GM12878 (cell line): ENCODE measurements around the gene BTG2. TPM values are rescaled to one million over a fixed set of nuclear protein-coding genes. Genes with fewer than 3 reads are reported as not detected.

Experiments
- ATAC-seq: fragments of 200-7000 bp; cut with Tn5 transposase; 3 replicates; pipeline ENCODE4 v1.9.1; 2020; ENCODE audit warnings: mild to moderate bottlenecking, moderate library complexity
- BruUV-seq: library from RNA; stranded (reverse); fragments of 400-500 nt; replicated peaks from 2 replicates; lab custom pipeline; 2021; lab: Mats Ljungman, UMichigan
- CTCF ChIA-PET: fragments of 300-600 bp; sonication (Branson Sonifier 250); formaldehyde crosslinking; extraction: SDS; loops from one replicate; lab custom pipeline; 2021; ENCODE audit warnings: inconsistent platforms; lab: Yijun Ruan, JAX
- POLR2A ChIA-PET: fragments of 350-600 bp; formaldehyde crosslinking; extraction: SDS; loops from one replicate; lab custom pipeline; 2021; ENCODE audit warnings: inconsistent platforms; lab: Charles Lee
- RAD21 ChIA-PET: fragments of 300-600 bp; sonication (Branson Sonifier 250); formaldehyde crosslinking; loops from one replicate; lab custom pipeline; 2023; ENCODE audit warnings: antibody characterized with exemption; ENCODE audit not compliant: unreplicated experiment; lab: Charles Lee
- SMC1A ChIA-PET: fragments of 300-600 bp; sonication (Branson Sonifier 250); formaldehyde crosslinking; loops from one replicate; lab custom pipeline; 2023; ENCODE audit not compliant: unreplicated experiment, uncharacterized antibody; lab: Charles Lee
- DNase-seq: peaks from one replicate; pipeline ENCODE4 v3.0.0-alpha.2; 2011; ENCODE audit warnings: low read depth, low spot score
- FAIRE-seq: peaks from 3 replicates; lab custom pipeline; 2011; peaks lifted over from hg19 to GRCh38; lab: Jason Lieb, UNC
- H2AFZ ChIP-seq: 2 replicates; pipeline ENCODE4 v1.6.0; 2011; ENCODE audit warnings: low read depth, low read length, control low read depth; ENCODE audit not compliant: control insufficient read depth
- H3K27ac ChIP-seq: 2 replicates; pipeline ENCODE4 v1.5.1; 2011; ENCODE audit warnings: control low read depth; ENCODE audit not compliant: control insufficient read depth, insufficient read depth
- H3K27me3 ChIP-seq, 2 experiments: replicated peaks in 1 of 2; 2 replicates each; pipeline versions ENCODE4 v1.6.0 to v1.6.1; 2011; ENCODE audit warnings: low read length in 1 of 2; ENCODE audit not compliant: control insufficient read depth in 2 of 2, insufficient read depth in 2 of 2
- H3K36me3 ChIP-seq, 2 experiments: 2 replicates each; pipeline ENCODE4 v1.5.1; 2011; ENCODE audit warnings: low read length in 1 of 2; ENCODE audit not compliant: control insufficient read depth in 2 of 2, insufficient read depth in 2 of 2
- H3K4me1 ChIP-seq: 2 replicates; pipeline ENCODE4 v1.6.1; 2011; ENCODE audit warnings: mild to moderate bottlenecking, low read length, moderate library complexity, mixed read lengths; ENCODE audit not compliant: control insufficient read depth, insufficient read depth
- H3K4me2 ChIP-seq: 2 replicates; pipeline ENCODE4 v1.6.0; 2011; ENCODE audit warnings: control low read depth; ENCODE audit not compliant: control insufficient read depth, insufficient read depth
- H3K4me3 ChIP-seq: fragments of 200-600 bp; sonication (generic); 2 replicates; pipeline ENCODE4 v1.5.1; 2016
- H3K79me2 ChIP-seq: 2 replicates; pipeline ENCODE4 v1.6.0; 2011; ENCODE audit warnings: low read length; ENCODE audit not compliant: control insufficient read depth, insufficient read depth
- H3K9ac ChIP-seq: 2 replicates; pipeline ENCODE4 v1.8.0; 2011; ENCODE audit warnings: low read length, control low read depth, mixed read lengths; ENCODE audit not compliant: control insufficient read depth, insufficient read depth
- H3K9me3 ChIP-seq: replicated peaks from 3 replicates; pipeline ENCODE4 v1.5.1; 2011; ENCODE audit warnings: mild to moderate bottlenecking, low read length; ENCODE audit not compliant: control insufficient read depth, insufficient read depth
- H4K20me1 ChIP-seq: 2 replicates; pipeline ENCODE4 v1.6.0; 2011; ENCODE audit not compliant: control insufficient read depth, insufficient read depth
- BCL11A ChIP-seq: IDR thresholded peaks from 2 replicates; pipeline ENCODE4 v1.6.1; 2011; ENCODE audit warnings: low read depth, low read length
- CBX5 ChIP-seq: sonication (generic); IDR thresholded peaks from 2 replicates; pipeline ENCODE4 v1.6.1; 2016; ENCODE audit warnings: low read depth, moderate library complexity, mild to moderate bottlenecking, inconsistent platforms
- CREM ChIP-seq: IDR thresholded peaks from 2 replicates; pipeline ENCODE4 v1.6.1; 2014; ENCODE audit warnings: antibody characterized with exemption, low read depth
- EGR1 ChIP-seq, 2 experiments: IDR thresholded peaks; 1 replicate in 1 of 2; 2 replicates in 1 of 2; pipeline ENCODE4 v1.6.1; 2011 to 2012; ENCODE audit warnings: low read depth in 2 of 2, low read length in 2 of 2, borderline replicate concordance in 1 of 2, mild to moderate bottlenecking in 1 of 2, moderate library complexity in 1 of 2
- EZH2 ChIP-seq: IDR thresholded peaks from 2 replicates; pipeline ENCODE4 v1.6.1; 2012; ENCODE audit warnings: low read depth, mild to moderate bottlenecking, control low read depth, inconsistent platforms, low read length, borderline replicate concordance; ENCODE audit not compliant: control insufficient read depth
- IKZF1 ChIP-seq: fragments of 450-650 bp; conservative IDR thresholded peaks from 2 replicates; pipeline ENCODE4 v1.6.1; 2017; ENCODE audit warnings: antibody characterized with exemption, mild to moderate bottlenecking
- IRF3 ChIP-seq: fragments of 450-650 bp; IDR thresholded peaks from 2 replicates; pipeline ENCODE4 v1.6.1; 2014; ENCODE audit warnings: mild to moderate bottlenecking
- JUNB ChIP-seq: IDR thresholded peaks from 2 replicates; pipeline ENCODE4 v1.6.1; 2016; ENCODE audit warnings: antibody characterized with exemption, mild to moderate bottlenecking
- MEF2B ChIP-seq: fragments of 450-650 bp; IDR thresholded peaks from 2 replicates; pipeline ENCODE4 v1.6.1; 2018; ENCODE audit warnings: mild to moderate bottlenecking, moderate library complexity; ENCODE audit not compliant: partially characterized antibody, poor library complexity, severe bottlenecking
- NBN ChIP-seq: fragments of 450-650 bp; IDR thresholded peaks from 2 replicates; pipeline ENCODE4 v1.6.1; 2016
- NR2C2 ChIP-seq: IDR thresholded peaks from 2 replicates; pipeline ENCODE4 v1.6.1; 2011; ENCODE audit warnings: borderline replicate concordance, low read depth; ENCODE audit not compliant: control insufficient read depth, insufficient read length
- SIN3A ChIP-seq: IDR thresholded peaks from 2 replicates; pipeline ENCODE4 v1.6.1; 2012; ENCODE audit warnings: low read depth, low read length, improper control_type of control experiment
- SP1 ChIP-seq: IDR thresholded peaks from one replicate; pipeline ENCODE4 v1.6.1; 2011; ENCODE audit warnings: low read depth, low read length
- YY1 ChIP-seq: IDR thresholded peaks from 2 replicates; pipeline ENCODE4 v1.6.1; 2011; ENCODE audit warnings: low read depth, mild to moderate bottlenecking, low read length
- ZBTB11 ChIP-seq: fragments of 450-650 bp; formaldehyde crosslinking; IDR thresholded peaks from 2 replicates; pipeline ENCODE4 v1.5.0; 2022; ENCODE audit warnings: mild to moderate bottlenecking, missing genetic modification characterization
- ZBTB33 ChIP-seq: fragments of 450-650 bp; IDR thresholded peaks from 2 replicates; pipeline ENCODE4 v1.6.1; 2017; ENCODE audit warnings: mild to moderate bottlenecking
- WGBS: methylation state at CpG from one replicate; pipeline ENCODE4 v1.1.6; 2016; ENCODE audit warnings: low lambda C conversion rate; ENCODE audit not compliant: insufficient replicate concordance, insufficient coverage; ENCODE audit errors: missing lambda C conversion rate; 5-methylcytosine and 5-hydroxymethylcytosine counted together
- in situ Hi-C: fragments of 300-500 bp; cut with MboI; formaldehyde crosslinking; loops from 9 replicates; pipeline ENCODE4 v1.14.3; 2018; ENCODE audit warnings: mixed read lengths
- intact Hi-C: fragments of 100-400 bp; cut with micrococcal nuclease; formaldehyde crosslinking; loops from one replicate; pipeline ENCODE4 v1.14.2; 2022; ENCODE audit not compliant: unreplicated experiment
- polyA plus RNA-seq, 11 experiments: library from polyadenylated mRNA; depleted of rRNA in 4 of 11; unstranded in 6 of 11; stranded (reverse) in 5 of 11; fragments of >200 nt; fragmentation: Nextera tagmentation in 4 of 11; fragmentation: Illumina TruSeq in 1 of 11; extraction: Ambion mirVana in 4 of 11; extraction: Trizol in 1 of 11; gene quantifications; 1 replicate in 1 of 11; 2 replicates in 10 of 11; pipeline versions ENCODE4 v1.2.1 to v1.2.3, GENCODE V29; 2011 to 2016; ENCODE audit warnings: inconsistent platforms in 2 of 11, missing spikeins in 2 of 11, low read depth in 1 of 11
- total RNA-seq, 4 experiments: library from RNA; depleted of rRNA in 3 of 4; stranded (reverse); fragments of >200 nt in 3 of 4; fragmentation: Illumina TruSeq in 1 of 4; extraction: Trizol in 1 of 4; gene quantifications; 2 replicates each; pipeline versions ENCODE4 v1.2.1 to v1.2.3, GENCODE V29; 2013 to 2021

BTG2 gene
- total and polyA plus RNA-seq, 10 of the 15 experiments (the other 5 are each of a cell fraction or from before 2014, with no cell fraction given): 23.3 to 160 (median 98.1) TPM

- Histone ChIP-seq H3K4me3 (no peak overlapping the region), H3K27me3 (peaks cover 0 to 1% of the 10 kb centered on the region in 2 experiments; a peak in 1 of 4 replicates), H2AFZ (no peak overlapping the region), H3K79me2 (no peaks in the 10 kb centered on the region), H3K9me3 (no peaks in the 10 kb centered on the region), H3K36me3 (no peaks in the 10 kb centered on the region), H3K4me1 (no peaks in the 10 kb centered on the region), H3K4me2 (no peak overlapping the region), H3K27ac (no peak overlapping the region), H3K9ac (no peak overlapping the region), H4K20me1 (no peaks in the 10 kb centered on the region)
- 42% methylated on average over 4 of the region's 4 CpGs for WGBS
- no peak for ATAC-seq
- FAIRE-seq: no peak
- POLR2A ChIA-PET: interaction anchor here (0.9 kb wide), 1 partner anchor 30 kb away, joined by 3 read pairs; no protein-coding TSS in a partner anchor
- in situ Hi-C loops (no loop called here), intact Hi-C loops (no loop called here)
- RAD21 ChIA-PET: no interaction called here
- SMC1A ChIA-PET: interaction anchor here (0.8 to 1.8 kb wide), 4 partner anchors 65 to 138 kb away, joined by 3 to 4 read pairs (median 3); no protein-coding TSS in a partner anchor
- no TSS peak for BruUV-seq
- CTCF ChIA-PET: interaction anchor here (1.1 to 15.0 kb wide), 3 partner anchors 6 to 138 kb away, joined by 3 to 184 read pairs (median 6); no protein-coding TSS in a partner anchor
- DNase-seq: no peak
- TF ChIP-seq YY1: no peak
- TF ChIP-seq SP1: no peak
- TF ChIP-seq IRF3: no peak
- no peak for TF ChIP-seq CBX5
- no peak for TF ChIP-seq NBN
- TF ChIP-seq IKZF1: no peak
- no peak for TF ChIP-seq EGR1 (IDR thresholded peaks at IDR 0.05; ENCODE audit: borderline replicate concordance in 1 of 2, low read depth in 2 of 2, low read length in 2 of 2)
- TF ChIP-seq ZBTB33: no peak
- TF ChIP-seq BCL11A: no peak
- no peak for TF ChIP-seq EZH2
- no peak for TF ChIP-seq MEF2B
- TF ChIP-seq SIN3A: no peak
- no peak for TF ChIP-seq ZBTB11
- no peak for TF ChIP-seq CREM
- TF ChIP-seq JUNB: no peak
- no peak for TF ChIP-seq NR2C2
Observed at GRCh38 chr1:203349773-203350524, 44.6 kb downstream of the BTG2 start.
